Osteoblast (primary cell): ENCODE results near the gene CLOCK. TPM values are rescaled to one million over a fixed set of nuclear protein-coding genes. Genes with fewer than 3 reads are reported as not detected.

Source experiments
- DNase-seq: peaks from one replicate; pipeline ENCODE4 v3.0.0; 2011; ENCODE audit warnings: low spot score, mixed read lengths; ENCODE audit not compliant: insufficient read length; ENCODE audit errors: missing footprints
- H2AFZ ChIP-seq: 2 replicates; pipeline ENCODE4 v1.6.0; 2011; ENCODE audit warnings: mild to moderate bottlenecking, low read length
- H3K27ac ChIP-seq: 2 replicates; pipeline ENCODE4 v1.5.1; 2011; ENCODE audit warnings: mild to moderate bottlenecking, low read depth, low read length, moderate library complexity
- H3K27me3 ChIP-seq: 2 replicates; pipeline ENCODE4 v1.6.0; 2012; ENCODE audit warnings: mild to moderate bottlenecking, control low read depth, inconsistent platforms, low read length, moderate library complexity; ENCODE audit not compliant: insufficient read depth
- H3K36me3 ChIP-seq: 2 replicates; pipeline ENCODE4 v1.5.1; 2011; ENCODE audit warnings: mild to moderate bottlenecking, low read length, control low read depth, moderate library complexity; ENCODE audit not compliant: insufficient read depth
- H3K4me1 ChIP-seq: 2 replicates; pipeline ENCODE4 v1.5.1; 2011; ENCODE audit warnings: mild to moderate bottlenecking, low read length, control low read depth, moderate library complexity; ENCODE audit not compliant: insufficient read depth
- H3K4me2 ChIP-seq: 2 replicates; pipeline ENCODE4 v1.6.0; 2011; ENCODE audit warnings: mild to moderate bottlenecking, low read length; ENCODE audit not compliant: insufficient read depth
- H3K4me3 ChIP-seq: fragments of 200-600 bp; sonication (generic); 3 replicates; pipeline ENCODE4 v1.5.1; 2012; ENCODE audit warnings: mild to moderate bottlenecking, low read length, inconsistent platforms; ENCODE audit not compliant: insufficient read depth
- H3K79me2 ChIP-seq: 2 replicates; pipeline ENCODE4 v1.6.0; 2012; ENCODE audit warnings: mild to moderate bottlenecking, low read length, control low read depth, inconsistent platforms; ENCODE audit not compliant: insufficient read depth
- H3K9me3 ChIP-seq: 2 replicates; pipeline ENCODE4 v1.5.1; 2011; ENCODE audit warnings: low read depth, low read length, control low read depth
- H4K20me1 ChIP-seq: 2 replicates; pipeline ENCODE4 v1.6.0; 2012; ENCODE audit warnings: mild to moderate bottlenecking, low read length, control low read depth; ENCODE audit not compliant: insufficient read depth
- CTCF ChIP-seq: IDR thresholded peaks from 2 replicates; pipeline ENCODE4 v1.5.1; 2011; ENCODE audit warnings: mild to moderate bottlenecking, low read depth, low read length, moderate library complexity; ENCODE audit errors: extremely low read depth
- total RNA-seq: library from RNA; depleted of rRNA; stranded (reverse); fragments of >200 nt; gene quantifications from 2 replicates; pipeline ENCODE4 v1.2.3, GENCODE V29; 2012

CLOCK gene
- total RNA-seq, 1 donor, result 34.4 TPM

- peaks cover 57% of the 10 kb centered on the region for H3K36me3 ChIP-seq
Observed at GRCh38 chr4:55437823-55438222, 108.9 kb downstream of the CLOCK start.

GRCh38 chr4:55437356-55437796 is 109.3 kb downstream of the CLOCK start:
- no peak for TF ChIP-seq CTCF
- no peak overlapping the region for H2AFZ ChIP-seq
- H3K4me3 ChIP-seq, result no peak overlapping the region
- peaks cover 5% of the 10 kb centered on the region for H4K20me1 ChIP-seq
- H3K9me3 ChIP-seq, result no peaks in the 10 kb centered on the region
- peaks cover 5% of the 10 kb centered on the region for H3K79me2 ChIP-seq
- DNase-seq, result no peak
- H3K4me2 ChIP-seq, result no peak overlapping the region
- peaks cover 56% of the 10 kb centered on the region for H3K36me3 ChIP-seq
- H3K27ac ChIP-seq, result peak overlapping the region; percentile 47
- peaks cover 6% of the 10 kb centered on the region for H3K4me1 ChIP-seq
- no peaks in the 10 kb centered on the region for H3K27me3 ChIP-seq

More at GRCh38 chr4:55437823-55438222, 108.9 kb downstream of the CLOCK start:
- TF ChIP-seq CTCF, result no peak
- Histone ChIP-seq H3K4me2 (no peak overlapping the region), H3K4me1 (peaks cover 7% of the 10 kb centered on the region), H3K27ac (peak overlapping the region; percentile 47), H3K4me3 (no peak overlapping the region), H3K79me2 (peaks cover 5% of the 10 kb centered on the region), H4K20me1 (peaks cover 5% of the 10 kb centered on the region), H3K9me3 (no peaks in the 10 kb centered on the region), H3K27me3 (no peaks in the 10 kb centered on the region), H2AFZ (no peak overlapping the region)
- no peak for DNase-seq

GRCh38 chr4:55435141-55435841 is 111.4 kb downstream of the CLOCK start:
- DNase-seq, result no peak
- Histone ChIP-seq H3K36me3 (peaks cover 66% of the 10 kb centered on the region), H3K9me3 (no peaks in the 10 kb centered on the region), H2AFZ (no peak overlapping the region), H3K4me1 (peaks cover 6% of the 10 kb centered on the region), H3K4me2 (no peak overlapping the region), H3K4me3 (no peak overlapping the region), H3K27me3 (no peaks in the 10 kb centered on the region), H4K20me1 (peaks cover 5% of the 10 kb centered on the region), H3K79me2 (peaks cover 5% of the 10 kb centered on the region), H3K27ac (no peak overlapping the region)
- TF ChIP-seq CTCF, result peak; percentile 53

- TF ChIP-seq CTCF, result no peak
- Histone ChIP-seq H2AFZ (no peak overlapping the region), H3K79me2 (no peaks in the 10 kb centered on the region), H4K20me1 (no peaks in the 10 kb centered on the region), H3K9me3 (no peaks in the 10 kb centered on the region), H3K4me2 (no peak overlapping the region), H3K36me3 (peaks cover 75% of the 10 kb centered on the region), H3K27ac (no peak overlapping the region), H3K27me3 (no peaks in the 10 kb centered on the region), H3K4me3 (no peak overlapping the region), H3K4me1 (no peaks in the 10 kb centered on the region)
- no peak for DNase-seq
Observed at GRCh38 chr4:55431710-55432336, 114.9 kb downstream of the CLOCK start.
